ENCODE data around the gene MOSPD3. TPM values are rescaled to one million over a fixed set of nuclear protein-coding genes. Genes with fewer than 3 reads are reported as not detected.

The MOSPD3 gene
- total and polyA plus RNA-seq, 2 of the 8 experiments (the other 6 are each of a cell fraction or from before 2014, with no cell fraction given) = 20.7 to 21.4 TPM

GRCh38 chr7:100655908-100656674, 43.8 kb downstream of the MOSPD3 start, which contains the start of gene ACTL6B:
TSS of gene ACTL6B (minus strand) at chr7:100656448. CDS start at chr7:100656354, 94 bp downstream.
- Histone ChIP-seq H3K4me1 (replicated peaks in 1 of 4; ENCODE audit: control insufficient read depth in 3 of 4, insufficient read depth in 4 of 4, low read length in 3 of 4) (peaks cover 0 to 5% (median 0%) of the 10 kb centered on the region in 4 experiments; a peak in 2 of 7 replicates), H2BK5ac (ENCODE audit: low read depth, low read length) (no peak within 1 kb of the TSS), H3K18ac (ENCODE audit: extremely low read depth, low read length) (no peak within 1 kb of the TSS), H3K4ac (replicated peaks; ENCODE audit: insufficient read length, low read depth, low read length) (no peak within 1 kb of the TSS), H2AK5ac (ENCODE audit: low read depth, low read length) (no peak within 1 kb of the TSS), H3K4me3 (ENCODE audit: extremely low read depth in 1 of 4, insufficient read depth in 2 of 4, low read depth in 3 of 4, low read length in 4 of 4) (peak within 1 kb of the TSS; percentile 9 to 45 (median 24); a peak in 6 of 8 replicates), H4K91ac (replicated peaks; ENCODE audit: insufficient read length, low read length) (no peak within 1 kb of the TSS), H3K9me3 (ENCODE audit: insufficient read depth in 2 of 2, low read depth in 1 of 2, low read length in 1 of 2) (no peaks in the 10 kb centered on the region), H2BK120ac (replicated peaks; ENCODE audit: low read depth, low read length) (no peak within 1 kb of the TSS), H4K5ac (ENCODE audit: insufficient read length, low read depth, low read length) (no peak within 1 kb of the TSS), H3K79me2 (ENCODE audit: control insufficient read depth in 1 of 2, insufficient read depth in 2 of 2, low read length in 2 of 2) (no peaks in the 10 kb centered on the region; a peak in 1 of 4 replicates), H3K27ac (ENCODE audit: low read depth, low read length) (no peak within 1 kb of the TSS), H2BK12ac (ENCODE audit: low read depth, low read length) (no peak within 1 kb of the TSS), H3K4me2 (ENCODE audit: insufficient read depth in 1 of 2, low read depth in 2 of 2, low read length in 2 of 2) (peak within 1 kb of the TSS; percentile 57 to 65), H2AFZ (ENCODE audit: low read length) (no peak within 1 kb of the TSS), H3K9ac (replicated peaks in 1 of 4; ENCODE audit: extremely low read depth in 1 of 4, low read depth in 3 of 4, low read length in 3 of 4) (no peak within 1 kb of the TSS), H3K27me3 (replicated peaks in 1 of 4; ENCODE audit: control insufficient read depth in 3 of 4, extremely low read depth in 1 of 4, insufficient read depth in 3 of 4, low read length in 3 of 4) (peaks cover 10 to 35% (median 23%) of the 10 kb centered on the region in 4 experiments), H2BK15ac (ENCODE audit: low read length) (no peak within 1 kb of the TSS), H3K14ac (ENCODE audit: insufficient read length) (no peak within 1 kb of the TSS), H4K20me1 (replicated peaks in 1 of 2; ENCODE audit: control insufficient read depth in 1 of 2, insufficient read depth in 2 of 2, low read length in 2 of 2) (no peaks in the 10 kb centered on the region), H3K79me1 (ENCODE audit: low read depth, low read length) (no peaks in the 10 kb centered on the region), H3K36me3 (ENCODE audit: control insufficient read depth in 2 of 4, insufficient read depth in 4 of 4, low read length in 3 of 4) (no peaks in the 10 kb centered on the region), H2BK20ac (ENCODE audit: low read length) (no peak within 1 kb of the TSS), H3K56ac (replicated peaks; ENCODE audit: insufficient read length, low read depth, low read length) (no peak within 1 kb of the TSS), H3K23ac (ENCODE audit: insufficient read length) (no peak within 1 kb of the TSS), H3K23me2 (ENCODE audit: low read depth, low read length) (peaks cover 3% of the 10 kb centered on the region; the same call in 1 of the 2 replicates), H4K8ac (ENCODE audit: extremely low read depth, insufficient read depth, low read length) (no peak within 1 kb of the TSS)
- ChIA-PET CTCF (ENCODE audit: partially characterized antibody) (interaction anchor here (1.1 to 7.3 kb wide), 7 partner anchors 9 to 133 kb away, joined by 4 to 46 read pairs (median 5); partner anchors contain the start of gene MOSPD3), POLR2A (ENCODE audit: partially characterized antibody) (interaction anchor here (0.6 to 2.0 kb wide), 10 partner anchors 10 to 227 kb away, joined by 3 to 5 read pairs (median 4); partner anchors contain the start of gene MOSPD3)
- FAIRE-seq = no peak
- peak in 1 of 2 experiments; percentile 99 for DNase-seq (ENCODE audit: low read depth in 1 of 2, low spot score in 2 of 2)
- WGBS, 2 experiments (ENCODE audit: extremely low coverage in 1 of 2, insufficient coverage in 1 of 2, insufficient read length in 1 of 2, insufficient replicate concordance in 2 of 2, low coverage in 1 of 2, low lambda C conversion rate in 2 of 2, missing lambda C conversion rate in 1 of 2) = 10% methylated on average over 36 of the region's 63 CpGs; no CpG with 5 or more reads in 1 of the 2 experiments
- no peak for TF ChIP-seq CTCF (IDR thresholded peaks at IDR 0.05; ENCODE audit: control extremely low read depth in 1 of 3, insufficient read depth in 1 of 3, low read depth in 1 of 3, low read length in 3 of 3)
- TF ChIP-seq KDM1A (IDR thresholded peaks at IDR 0.05; ENCODE audit: borderline replicate concordance, low read length) = no peak
- no peak for TF ChIP-seq GTF2F1 (IDR thresholded peaks at IDR 0.05; ENCODE audit: borderline replicate concordance, low read depth, low read length)
- peak; percentile 37; the same call in 1 of the 2 replicates for TF ChIP-seq MAX (IDR thresholded peaks at IDR 0.05)
- TF ChIP-seq RXRA (IDR thresholded peaks at IDR 0.05; ENCODE audit: insufficient read depth, low read depth, low read length) = no peak
- no peak for TF ChIP-seq BRCA1 (IDR thresholded peaks at IDR 0.05; ENCODE audit: low read depth, low read length)
- no peak for TF ChIP-seq EZH2 (IDR thresholded peaks at IDR 0.05; ENCODE audit: low read depth, low read length, severe bottlenecking)
- no peak for TF ChIP-seq ZNF274 (IDR thresholded peaks at IDR 0.05; ENCODE audit: borderline replicate concordance, extremely low read depth, low read length)
